GM12878 (cell line): ENCODE results near the gene KLF15. TPM values are rescaled to one million over a fixed set of nuclear protein-coding genes. Genes with fewer than 3 reads are reported as not detected.

Experiments
- ATAC-seq: fragments of 200-7000 bp; cut with Tn5 transposase; 3 replicates; pipeline ENCODE4 v1.9.1; 2020; ENCODE audit warnings: mild to moderate bottlenecking, moderate library complexity
- BruUV-seq: library from RNA; stranded (reverse); fragments of 400-500 nt; replicated peaks from 2 replicates; lab custom pipeline; 2021; lab: Mats Ljungman, UMichigan
- CTCF ChIA-PET: fragments of 300-600 bp; sonication (Branson Sonifier 250); formaldehyde crosslinking; extraction: SDS; loops from one replicate; lab custom pipeline; 2021; ENCODE audit warnings: inconsistent platforms; lab: Yijun Ruan, JAX
- POLR2A ChIA-PET: fragments of 350-600 bp; formaldehyde crosslinking; extraction: SDS; loops from one replicate; lab custom pipeline; 2021; ENCODE audit warnings: inconsistent platforms; lab: Charles Lee
- RAD21 ChIA-PET: fragments of 300-600 bp; sonication (Branson Sonifier 250); formaldehyde crosslinking; loops from one replicate; lab custom pipeline; 2023; ENCODE audit warnings: antibody characterized with exemption; ENCODE audit not compliant: unreplicated experiment; lab: Charles Lee
- SMC1A ChIA-PET: fragments of 300-600 bp; sonication (Branson Sonifier 250); formaldehyde crosslinking; loops from one replicate; lab custom pipeline; 2023; ENCODE audit not compliant: unreplicated experiment, uncharacterized antibody; lab: Charles Lee
- DNase-seq: peaks from one replicate; pipeline ENCODE4 v3.0.0-alpha.2; 2011; ENCODE audit warnings: low read depth, low spot score
- FAIRE-seq: peaks from 3 replicates; lab custom pipeline; 2011; peaks lifted over from hg19 to GRCh38; lab: Jason Lieb, UNC
- H2AFZ ChIP-seq: 2 replicates; pipeline ENCODE4 v1.6.0; 2011; ENCODE audit warnings: low read depth, low read length, control low read depth; ENCODE audit not compliant: control insufficient read depth
- H3K27ac ChIP-seq: 2 replicates; pipeline ENCODE4 v1.5.1; 2011; ENCODE audit warnings: control low read depth; ENCODE audit not compliant: control insufficient read depth, insufficient read depth
- H3K27me3 ChIP-seq, 2 experiments: replicated peaks in 1 of 2; 2 replicates each; pipeline versions ENCODE4 v1.6.0 to v1.6.1; 2011; ENCODE audit warnings: low read length in 1 of 2; ENCODE audit not compliant: control insufficient read depth in 2 of 2, insufficient read depth in 2 of 2
- H3K36me3 ChIP-seq, 2 experiments: 2 replicates each; pipeline ENCODE4 v1.5.1; 2011; ENCODE audit warnings: low read length in 1 of 2; ENCODE audit not compliant: control insufficient read depth in 2 of 2, insufficient read depth in 2 of 2
- H3K4me1 ChIP-seq: 2 replicates; pipeline ENCODE4 v1.6.1; 2011; ENCODE audit warnings: mild to moderate bottlenecking, low read length, moderate library complexity, mixed read lengths; ENCODE audit not compliant: control insufficient read depth, insufficient read depth
- H3K4me2 ChIP-seq: 2 replicates; pipeline ENCODE4 v1.6.0; 2011; ENCODE audit warnings: control low read depth; ENCODE audit not compliant: control insufficient read depth, insufficient read depth
- H3K4me3 ChIP-seq: fragments of 200-600 bp; sonication (generic); 2 replicates; pipeline ENCODE4 v1.5.1; 2016
- H3K79me2 ChIP-seq: 2 replicates; pipeline ENCODE4 v1.6.0; 2011; ENCODE audit warnings: low read length; ENCODE audit not compliant: control insufficient read depth, insufficient read depth
- H3K9ac ChIP-seq: 2 replicates; pipeline ENCODE4 v1.8.0; 2011; ENCODE audit warnings: low read length, control low read depth, mixed read lengths; ENCODE audit not compliant: control insufficient read depth, insufficient read depth
- H3K9me3 ChIP-seq: replicated peaks from 3 replicates; pipeline ENCODE4 v1.5.1; 2011; ENCODE audit warnings: mild to moderate bottlenecking, low read length; ENCODE audit not compliant: control insufficient read depth, insufficient read depth
- H4K20me1 ChIP-seq: 2 replicates; pipeline ENCODE4 v1.6.0; 2011; ENCODE audit not compliant: control insufficient read depth, insufficient read depth
- EZH2 ChIP-seq: IDR thresholded peaks from 2 replicates; pipeline ENCODE4 v1.6.1; 2012; ENCODE audit warnings: low read depth, mild to moderate bottlenecking, control low read depth, inconsistent platforms, low read length, borderline replicate concordance; ENCODE audit not compliant: control insufficient read depth
- HCFC1 ChIP-seq: fragments of 150-350 bp; IDR thresholded peaks from 2 replicates; pipeline ENCODE4 v1.6.1; 2014; ENCODE audit warnings: low read length
- KAT2A ChIP-seq: conservative IDR thresholded peaks from 2 replicates; pipeline ENCODE4 v1.6.1; 2011; ENCODE audit warnings: low read depth, low read length; ENCODE audit not compliant: control insufficient read depth
- MAX ChIP-seq: IDR thresholded peaks from 2 replicates; pipeline ENCODE4 v1.6.1; 2012; ENCODE audit warnings: low read depth, low read length, improper control_type of control experiment
- NR2C1 ChIP-seq: fragments of 450-650 bp; IDR thresholded peaks from 2 replicates; pipeline ENCODE4 v1.6.1; 2017; ENCODE audit warnings: antibody characterized with exemption, mild to moderate bottlenecking, moderate library complexity
- PAX8 ChIP-seq: fragments of 450-650 bp; IDR thresholded peaks from 2 replicates; pipeline ENCODE4 v1.6.1; 2017; ENCODE audit warnings: mild to moderate bottlenecking, moderate library complexity
- STAT1 ChIP-seq: fragments of 450-650 bp; conservative IDR thresholded peaks from 2 replicates; pipeline ENCODE4 v1.6.1; 2014; ENCODE audit warnings: antibody characterized with exemption, mild to moderate bottlenecking
- SUZ12 ChIP-seq: fragments of 200-600 bp; sonication (generic); IDR thresholded peaks from one replicate; pipeline ENCODE4 v1.6.1; 2018; ENCODE audit warnings: antibody characterized with exemption, mild to moderate bottlenecking; ENCODE audit not compliant: unreplicated experiment
- TCF3 ChIP-seq: IDR thresholded peaks from 2 replicates; pipeline ENCODE4 v1.6.1; 2012; ENCODE audit warnings: low read depth, mild to moderate bottlenecking, low read length, borderline replicate concordance; ENCODE audit not compliant: insufficient read depth
- USF2 ChIP-seq: IDR thresholded peaks from 2 replicates; pipeline ENCODE4 v1.6.1; 2011; ENCODE audit warnings: low read depth, low read length, improper control_type of control experiment, borderline replicate concordance
- ZBED1 ChIP-seq: IDR thresholded peaks from 2 replicates; pipeline ENCODE4 v1.6.1; 2016; ENCODE audit warnings: borderline replicate concordance
- WGBS: methylation state at CpG from one replicate; pipeline ENCODE4 v1.1.6; 2016; ENCODE audit warnings: low lambda C conversion rate; ENCODE audit not compliant: insufficient replicate concordance, insufficient coverage; ENCODE audit errors: missing lambda C conversion rate; 5-methylcytosine and 5-hydroxymethylcytosine counted together
- in situ Hi-C: fragments of 300-500 bp; cut with MboI; formaldehyde crosslinking; loops from 9 replicates; pipeline ENCODE4 v1.14.3; 2018; ENCODE audit warnings: mixed read lengths
- intact Hi-C: fragments of 100-400 bp; cut with micrococcal nuclease; formaldehyde crosslinking; loops from one replicate; pipeline ENCODE4 v1.14.2; 2022; ENCODE audit not compliant: unreplicated experiment
- polyA plus RNA-seq, 11 experiments: library from polyadenylated mRNA; depleted of rRNA in 4 of 11; unstranded in 6 of 11; stranded (reverse) in 5 of 11; fragments of >200 nt; fragmentation: Nextera tagmentation in 4 of 11; fragmentation: Illumina TruSeq in 1 of 11; extraction: Ambion mirVana in 4 of 11; extraction: Trizol in 1 of 11; gene quantifications; 1 replicate in 1 of 11; 2 replicates in 10 of 11; pipeline versions ENCODE4 v1.2.1 to v1.2.3, GENCODE V29; 2011 to 2016; ENCODE audit warnings: inconsistent platforms in 2 of 11, missing spikeins in 2 of 11, low read depth in 1 of 11
- total RNA-seq, 4 experiments: library from RNA; depleted of rRNA in 3 of 4; stranded (reverse); fragments of >200 nt in 3 of 4; fragmentation: Illumina TruSeq in 1 of 4; extraction: Trizol in 1 of 4; gene quantifications; 2 replicates each; pipeline versions ENCODE4 v1.2.1 to v1.2.3, GENCODE V29; 2013 to 2021

KLF15 gene
- total and polyA plus RNA-seq, 10 of the 15 experiments (the other 5 are each of a cell fraction or from before 2014, with no cell fraction given), result 0.15 TPM; not detected in 9

GRCh38 chr3:126349071-126349470 is 8.1 kb downstream of the KLF15 start:
- no peak overlapping the region for H3K4me2 ChIP-seq
- H4K20me1 ChIP-seq, result no peaks in the 10 kb centered on the region
- POLR2A ChIA-PET, result no interaction called here
- H3K4me1 ChIP-seq, result no peaks in the 10 kb centered on the region
- DNase-seq, result no peak
- 60% methylated on average over 6 of the region's 6 CpGs for whole genome bisulfite sequencing
- intact Hi-C loops (no loop called here), in situ Hi-C loops (no loop called here)
- RAD21 ChIA-PET, result interaction anchor here (0.9 kb wide), 1 partner anchor 40 kb away, joined by 3 read pairs; no protein-coding TSS in a partner anchor
- SMC1A ChIA-PET, result no interaction called here
- H3K27me3 ChIP-seq, result no peaks in the 10 kb centered on the region; a peak in 1 of 4 replicates
- no peak overlapping the region for H2AFZ ChIP-seq
- H3K36me3 ChIP-seq, result no peaks in the 10 kb centered on the region
- no peak for ATAC-seq
- no peak overlapping the region for H3K27ac ChIP-seq
- no peaks in the 10 kb centered on the region for H3K79me2 ChIP-seq
- no peak for FAIRE-seq
- CTCF ChIA-PET, result interaction anchor here (0.7 to 1.4 kb wide), 2 partner anchors 40 to 125 kb away, joined by 3 to 4 read pairs; no protein-coding TSS in a partner anchor
- no peak overlapping the region for H3K4me3 ChIP-seq
- H3K9ac ChIP-seq, result no peak overlapping the region
- H3K9me3 ChIP-seq, result no peaks in the 10 kb centered on the region
- no TSS peak for BruUV-seq
- TF ChIP-seq MAX (no peak), USF2 (no peak), SUZ12 (no peak), TCF3 (no peak), ZBED1 (no peak), NR2C1 (no peak), STAT1 (no peak), PAX8 (no peak), HCFC1 (no peak), KAT2A (no peak), EZH2 (no peak)
